ENCODE measurements around the gene SEMA6B. TPM values are rescaled to one million over a fixed set of nuclear protein-coding genes. Genes with fewer than 3 reads are reported as not detected.

The SEMA6B gene
- total RNA-seq, 1 experiment from 2014 or later, result 5.7 TPM

GRCh38 chr19:4510435-4511255, 48.8 kb downstream of the SEMA6B start:
- CTCF ChIA-PET, result no interaction called here
- no peak for DNase-seq (ENCODE audit: low read depth, low spot score)

GRCh38 chr19:4508698-4509097, 50.8 kb downstream of the SEMA6B start:
- ATAC-seq (no peak), DNase-seq (ENCODE audit: low read depth, low spot score) (no peak)
- Histone ChIP-seq H3K27me3 (ENCODE audit: control insufficient read depth, insufficient read depth, low read length) (no peaks in the 10 kb centered on the region), H3K27ac (ENCODE audit: low read length) (no peak overlapping the region), H3K9me3 (ENCODE audit: control insufficient read depth, insufficient read depth, low read depth, low read length) (no peaks in the 10 kb centered on the region), H3K4me1 (ENCODE audit: control insufficient read depth, insufficient read depth, low read length) (no peaks in the 10 kb centered on the region), H3K4me3 (ENCODE audit: low read depth in 2 of 2, low read length in 2 of 2) (no peak overlapping the region), H3K36me3 (ENCODE audit: control insufficient read depth, insufficient read depth, low read length) (no peaks in the 10 kb centered on the region)
- intact Hi-C loops (cut with micrococcal nuclease; ENCODE audit: unreplicated experiment) (no loop called here), in situ Hi-C loops (cut with HindIII; ENCODE audit: low pct_unique_long_range_greater_than_20kb, low sequenced_read_pairs) (no loop called here)
- ChIA-PET POLR2A (no interaction called here), CTCF (no interaction called here)
- no TSS peak for BruUV-seq (replicated peaks)
- no peak for TF ChIP-seq TCF7L2 (IDR thresholded peaks at IDR 0.05; ENCODE audit: low read depth, low read length)
- TF ChIP-seq SIN3A (IDR thresholded peaks at IDR 0.05; ENCODE audit: borderline replicate concordance, insufficient read depth, low read depth, low read length), result no peak
- TF ChIP-seq CTCF (IDR thresholded peaks at IDR 0.05), result no peak
- TF ChIP-seq POLR2AphosphoS5 (IDR thresholded peaks at IDR 0.05; ENCODE audit: low read depth, low read length), result no peak
- no peak for TF ChIP-seq REST (IDR thresholded peaks at IDR 0.05; ENCODE audit: insufficient read depth in 1 of 2, low read depth in 2 of 2, low read length in 1 of 2)

More at GRCh38 chr19:4510435-4511255, 48.8 kb downstream of the SEMA6B start:
- H3K36me3 ChIP-seq (ENCODE audit: control insufficient read depth, insufficient read depth, low read length), result no peaks in the 10 kb centered on the region
- H3K27me3 ChIP-seq (ENCODE audit: control insufficient read depth, insufficient read depth, low read length), result no peaks in the 10 kb centered on the region
- no peaks in the 10 kb centered on the region for H3K9me3 ChIP-seq (ENCODE audit: control insufficient read depth, insufficient read depth, low read depth, low read length)
- 0 out of 2 replicates have a peak, but pooled peaks have one; percentile 15 for ATAC-seq
- TF ChIP-seq SIN3A (IDR thresholded peaks at IDR 0.05; ENCODE audit: borderline replicate concordance, insufficient read depth, low read depth, low read length), result no peak
- no peak for TF ChIP-seq REST (IDR thresholded peaks at IDR 0.05; ENCODE audit: insufficient read depth in 1 of 2, low read depth in 2 of 2, low read length in 1 of 2)
- TF ChIP-seq POLR2AphosphoS5 (IDR thresholded peaks at IDR 0.05; ENCODE audit: low read depth, low read length), result no peak
- no peak for TF ChIP-seq TCF7L2 (IDR thresholded peaks at IDR 0.05; ENCODE audit: low read depth, low read length)
- no peak for TF ChIP-seq CTCF (IDR thresholded peaks at IDR 0.05)
- no peak overlapping the region for H3K27ac ChIP-seq (ENCODE audit: low read length)
- no peaks in the 10 kb centered on the region for H3K4me1 ChIP-seq (ENCODE audit: control insufficient read depth, insufficient read depth, low read length)
- no TSS peak for BruUV-seq (replicated peaks)
- POLR2A ChIA-PET, result no interaction called here
- intact Hi-C loops (cut with micrococcal nuclease; ENCODE audit: unreplicated experiment), result no loop called here
- in situ Hi-C loops (cut with HindIII; ENCODE audit: low pct_unique_long_range_greater_than_20kb, low sequenced_read_pairs), result no loop called here
- H3K4me3 ChIP-seq (ENCODE audit: low read depth in 2 of 2, low read length in 2 of 2), result no peak overlapping the region

Measured in Panc1 (cell line).